OCI-LY1 (cell line): ENCODE data around the gene PBRM1.

ENCODE experiments used
- CTCF ChIP-seq: fragments of 200-600 bp; sonication (generic), shearing (Covaris generic); IDR thresholded peaks from 2 replicates; pipeline ENCODE4 v1.5.1; 2017; ENCODE audit warnings: mild to moderate bottlenecking, antibody characterized with exemption, low read length, moderate library complexity, mixed read lengths
- EZH2 ChIP-seq: fragments of 200-600 bp; sonication (generic), shearing (Covaris generic); IDR thresholded peaks from 2 replicates; pipeline ENCODE4 v1.8.0; 2017; ENCODE audit warnings: borderline replicate concordance, mixed run types, mild to moderate bottlenecking, antibody characterized with exemption, low read length, moderate library complexity, mixed read lengths

GRCh38 chr3:52568069-52568468 lies 117.6 kb downstream of the PBRM1 start:
- TF ChIP-seq EZH2 (no peak), CTCF (no peak)
